ENCODE results near the gene MEG3.

DNA sequence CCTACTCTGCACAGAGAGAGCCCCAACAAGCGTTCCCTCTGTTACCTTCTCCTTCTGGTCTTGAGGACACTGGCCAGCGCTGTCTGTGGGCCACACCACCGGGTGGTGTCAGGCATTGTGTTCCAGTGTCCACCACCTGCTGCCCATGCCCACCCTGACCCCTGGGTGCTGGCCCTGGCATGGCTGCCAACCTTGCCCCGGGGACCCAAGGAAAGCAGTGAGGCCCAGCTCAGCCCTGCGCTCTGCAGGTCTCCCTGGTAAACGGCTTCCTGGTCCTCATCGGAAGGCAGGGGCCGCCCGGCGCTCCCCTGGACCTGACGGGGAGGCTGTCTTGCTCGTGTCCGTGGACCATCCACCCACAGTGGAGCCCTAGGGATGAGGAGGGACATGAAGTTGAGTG, 21.8 kb upstream of the MEG3 start:
- TF ChIP-seq CTCF (conservative IDR thresholded peaks at IDR 0.05): no peak
- TF ChIP-seq EZH2 (IDR thresholded peaks at IDR 0.05; ENCODE audit: low read depth): no peak

All from PC-9 (cell line).